Osteoblast (primary cell): ENCODE data around the gene ADD2. TPM values are rescaled to one million over a fixed set of nuclear protein-coding genes. Genes with fewer than 3 reads are reported as not detected.

ENCODE experiments used
- DNase-seq: peaks from one replicate; pipeline ENCODE4 v3.0.0; 2011; ENCODE audit warnings: low spot score, mixed read lengths; ENCODE audit not compliant: insufficient read length; ENCODE audit errors: missing footprints
- H2AFZ ChIP-seq: 2 replicates; pipeline ENCODE4 v1.6.0; 2011; ENCODE audit warnings: mild to moderate bottlenecking, low read length
- H3K27ac ChIP-seq: 2 replicates; pipeline ENCODE4 v1.5.1; 2011; ENCODE audit warnings: mild to moderate bottlenecking, low read depth, low read length, moderate library complexity
- H3K27me3 ChIP-seq: 2 replicates; pipeline ENCODE4 v1.6.0; 2012; ENCODE audit warnings: mild to moderate bottlenecking, control low read depth, inconsistent platforms, low read length, moderate library complexity; ENCODE audit not compliant: insufficient read depth
- H3K36me3 ChIP-seq: 2 replicates; pipeline ENCODE4 v1.5.1; 2011; ENCODE audit warnings: mild to moderate bottlenecking, low read length, control low read depth, moderate library complexity; ENCODE audit not compliant: insufficient read depth
- H3K4me1 ChIP-seq: 2 replicates; pipeline ENCODE4 v1.5.1; 2011; ENCODE audit warnings: mild to moderate bottlenecking, low read length, control low read depth, moderate library complexity; ENCODE audit not compliant: insufficient read depth
- H3K4me2 ChIP-seq: 2 replicates; pipeline ENCODE4 v1.6.0; 2011; ENCODE audit warnings: mild to moderate bottlenecking, low read length; ENCODE audit not compliant: insufficient read depth
- H3K4me3 ChIP-seq: fragments of 200-600 bp; sonication (generic); 3 replicates; pipeline ENCODE4 v1.5.1; 2012; ENCODE audit warnings: mild to moderate bottlenecking, low read length, inconsistent platforms; ENCODE audit not compliant: insufficient read depth
- H3K79me2 ChIP-seq: 2 replicates; pipeline ENCODE4 v1.6.0; 2012; ENCODE audit warnings: mild to moderate bottlenecking, low read length, control low read depth, inconsistent platforms; ENCODE audit not compliant: insufficient read depth
- H3K9me3 ChIP-seq: 2 replicates; pipeline ENCODE4 v1.5.1; 2011; ENCODE audit warnings: low read depth, low read length, control low read depth
- H4K20me1 ChIP-seq: 2 replicates; pipeline ENCODE4 v1.6.0; 2012; ENCODE audit warnings: mild to moderate bottlenecking, low read length, control low read depth; ENCODE audit not compliant: insufficient read depth
- CTCF ChIP-seq: IDR thresholded peaks from 2 replicates; pipeline ENCODE4 v1.5.1; 2011; ENCODE audit warnings: mild to moderate bottlenecking, low read depth, low read length, moderate library complexity; ENCODE audit errors: extremely low read depth
- total RNA-seq: library from RNA; depleted of rRNA; stranded (reverse); fragments of >200 nt; gene quantifications from 2 replicates; pipeline ENCODE4 v1.2.3, GENCODE V29; 2012

The ADD2 gene
- total RNA-seq, 1 donor: not detected

- no peak for TF ChIP-seq CTCF
- Histone ChIP-seq H3K9me3 (no peaks in the 10 kb centered on the region), H3K36me3 (no peaks in the 10 kb centered on the region), H3K27me3 (peaks cover 3% of the 10 kb centered on the region), H4K20me1 (no peaks in the 10 kb centered on the region), H3K4me2 (no peak overlapping the region), H3K79me2 (no peaks in the 10 kb centered on the region), H3K4me3 (no peak overlapping the region), H3K4me1 (no peaks in the 10 kb centered on the region), H3K27ac (no peak overlapping the region), H2AFZ (no peak overlapping the region)
- no peak for DNase-seq
Measured at GRCh38 chr2:70808983-70809958, 41.3 kb upstream of the ADD2 start.

- Histone ChIP-seq H3K27ac (no peak overlapping the region), H3K27me3 (peaks cover 3% of the 10 kb centered on the region), H3K4me3 (no peak overlapping the region), H3K9me3 (no peaks in the 10 kb centered on the region), H3K79me2 (no peaks in the 10 kb centered on the region), H3K4me2 (no peak overlapping the region), H3K4me1 (no peaks in the 10 kb centered on the region), H3K36me3 (no peaks in the 10 kb centered on the region), H4K20me1 (no peaks in the 10 kb centered on the region), H2AFZ (no peak overlapping the region)
- no peak for DNase-seq
- TF ChIP-seq CTCF: no peak
Measured at GRCh38 chr2:70807828-70808118, 39.8 kb upstream of the ADD2 start.

- no peaks in the 10 kb centered on the region for H4K20me1 ChIP-seq
- no peak overlapping the region for H2AFZ ChIP-seq
- H3K36me3 ChIP-seq: no peaks in the 10 kb centered on the region
- TF ChIP-seq CTCF: no peak
- H3K79me2 ChIP-seq: no peaks in the 10 kb centered on the region
- H3K4me3 ChIP-seq: no peak overlapping the region
- no peak overlapping the region for H3K27ac ChIP-seq
- no peaks in the 10 kb centered on the region for H3K4me1 ChIP-seq
- peaks cover 3% of the 10 kb centered on the region for H3K27me3 ChIP-seq
- H3K4me2 ChIP-seq: no peak overlapping the region
- no peaks in the 10 kb centered on the region for H3K9me3 ChIP-seq
- no peak for DNase-seq
Measured at GRCh38 chr2:70807102-70807827, 39.3 kb upstream of the ADD2 start.

- H3K27me3 ChIP-seq: peaks cover 3% of the 10 kb centered on the region
- H3K4me3 ChIP-seq: no peak overlapping the region
- H3K4me2 ChIP-seq: no peak overlapping the region
- no peaks in the 10 kb centered on the region for H4K20me1 ChIP-seq
- no peak for TF ChIP-seq CTCF
- H3K79me2 ChIP-seq: no peaks in the 10 kb centered on the region
- no peak overlapping the region for H3K27ac ChIP-seq
- H3K9me3 ChIP-seq: no peaks in the 10 kb centered on the region
- no peaks in the 10 kb centered on the region for H3K4me1 ChIP-seq
- H3K36me3 ChIP-seq: no peaks in the 10 kb centered on the region
- no peak for DNase-seq
- no peak overlapping the region for H2AFZ ChIP-seq
Measured at GRCh38 chr2:70806620-70807019, 38.6 kb upstream of the ADD2 start.
